Right lobe of liver (tissue), 4 donors: ENCODE results near the gene CLIC5.

Experiments
- POLR2A ChIP-seq: fragments of 450-650 bp; IDR thresholded peaks from one replicate; pipeline ENCODE4 v1.6.1; 2017; ENCODE audit warnings: antibody characterized with exemption, mild to moderate bottlenecking
- TF ChIP-seq, protein P1 (sequence below), 4 donors: fragments of 200-600 bp in 3 of 4; fragments of 450-650 bp in 1 of 4; IDR thresholded peaks; one replicate each; pipeline versions ENCODE4 v1.5.1 to v1.8.0; 2016 to 2022; ENCODE audit warnings: antibody characterized with exemption in 4 of 4, mild to moderate bottlenecking in 2 of 4
- donor health status: DM: no; HTN: no; CAD: no.
- donor health status: DM: no; HTN: no; CAD: no.
- donor health status: DM: no; HTN: yes; CAD: no.

GRCh38 chr6:46062991-46063390, 47.3 kb upstream of the CLIC5 start:
- no peak for TF ChIP-seq POLR2A
- TF ChIP-seq, protein P1, sequence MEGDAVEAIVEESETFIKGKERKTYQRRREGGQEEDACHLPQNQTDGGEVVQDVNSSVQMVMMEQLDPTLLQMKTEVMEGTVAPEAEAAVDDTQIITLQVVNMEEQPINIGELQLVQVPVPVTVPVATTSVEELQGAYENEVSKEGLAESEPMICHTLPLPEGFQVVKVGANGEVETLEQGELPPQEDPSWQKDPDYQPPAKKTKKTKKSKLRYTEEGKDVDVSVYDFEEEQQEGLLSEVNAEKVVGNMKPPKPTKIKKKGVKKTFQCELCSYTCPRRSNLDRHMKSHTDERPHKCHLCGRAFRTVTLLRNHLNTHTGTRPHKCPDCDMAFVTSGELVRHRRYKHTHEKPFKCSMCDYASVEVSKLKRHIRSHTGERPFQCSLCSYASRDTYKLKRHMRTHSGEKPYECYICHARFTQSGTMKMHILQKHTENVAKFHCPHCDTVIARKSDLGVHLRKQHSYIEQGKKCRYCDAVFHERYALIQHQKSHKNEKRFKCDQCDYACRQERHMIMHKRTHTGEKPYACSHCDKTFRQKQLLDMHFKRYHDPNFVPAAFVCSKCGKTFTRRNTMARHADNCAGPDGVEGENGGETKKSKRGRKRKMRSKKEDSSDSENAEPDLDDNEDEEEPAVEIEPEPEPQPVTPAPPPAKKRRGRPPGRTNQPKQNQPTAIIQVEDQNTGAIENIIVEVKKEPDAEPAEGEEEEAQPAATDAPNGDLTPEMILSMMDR (IDR thresholded peaks at IDR 0.05), result no peak
